DND-41 (cell line): ENCODE data around the gene ZNF652.

Source experiments
- EZH2 ChIP-seq: IDR thresholded peaks from 3 replicates; pipeline ENCODE4 v1.6.1; 2012; ENCODE audit warnings: borderline replicate concordance, low read depth, mild to moderate bottlenecking, moderate library complexity, low read length, inconsistent platforms; ENCODE audit not compliant: severe bottlenecking
- TF ChIP-seq, protein P1 (sequence below): IDR thresholded peaks from 2 replicates; pipeline ENCODE4 v1.5.1; 2012; ENCODE audit warnings: borderline replicate concordance, low read length, moderate library complexity, mild to moderate bottlenecking; ENCODE audit not compliant: poor library complexity, severe bottlenecking; ENCODE audit errors: extremely low read depth

- TF ChIP-seq, protein P1, sequence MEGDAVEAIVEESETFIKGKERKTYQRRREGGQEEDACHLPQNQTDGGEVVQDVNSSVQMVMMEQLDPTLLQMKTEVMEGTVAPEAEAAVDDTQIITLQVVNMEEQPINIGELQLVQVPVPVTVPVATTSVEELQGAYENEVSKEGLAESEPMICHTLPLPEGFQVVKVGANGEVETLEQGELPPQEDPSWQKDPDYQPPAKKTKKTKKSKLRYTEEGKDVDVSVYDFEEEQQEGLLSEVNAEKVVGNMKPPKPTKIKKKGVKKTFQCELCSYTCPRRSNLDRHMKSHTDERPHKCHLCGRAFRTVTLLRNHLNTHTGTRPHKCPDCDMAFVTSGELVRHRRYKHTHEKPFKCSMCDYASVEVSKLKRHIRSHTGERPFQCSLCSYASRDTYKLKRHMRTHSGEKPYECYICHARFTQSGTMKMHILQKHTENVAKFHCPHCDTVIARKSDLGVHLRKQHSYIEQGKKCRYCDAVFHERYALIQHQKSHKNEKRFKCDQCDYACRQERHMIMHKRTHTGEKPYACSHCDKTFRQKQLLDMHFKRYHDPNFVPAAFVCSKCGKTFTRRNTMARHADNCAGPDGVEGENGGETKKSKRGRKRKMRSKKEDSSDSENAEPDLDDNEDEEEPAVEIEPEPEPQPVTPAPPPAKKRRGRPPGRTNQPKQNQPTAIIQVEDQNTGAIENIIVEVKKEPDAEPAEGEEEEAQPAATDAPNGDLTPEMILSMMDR: no peak
- no peak for TF ChIP-seq EZH2
Observed at GRCh38 chr17:49393491-49394255, 31.6 kb upstream of the ZNF652 start.
